GM12878 (cell line): ENCODE data around the gene PSMB5.

ENCODE experiments used
- ASH2L ChIP-seq: fragments of 300-600, 200-600 bp; sonication (generic); IDR thresholded peaks from 2 replicates; pipeline ENCODE4 v1.6.1; 2017; ENCODE audit warnings: low read depth, mild to moderate bottlenecking, borderline replicate concordance
- BCL11A ChIP-seq: IDR thresholded peaks from 2 replicates; pipeline ENCODE4 v1.6.1; 2011; ENCODE audit warnings: low read depth, low read length
- CREB1 ChIP-seq: IDR thresholded peaks from 2 replicates; pipeline ENCODE4 v1.6.1; 2012; ENCODE audit warnings: low read depth, mild to moderate bottlenecking, inconsistent platforms
- ELK1 ChIP-seq: IDR thresholded peaks from 2 replicates; pipeline ENCODE4 v1.6.1; 2012; ENCODE audit warnings: low read depth, low read length, improper control_type of control experiment
- EP300 ChIP-seq, 2 experiments: fragments of 150-350 bp in 1 of 2; IDR thresholded peaks; 2 replicates each; pipeline ENCODE4 v1.6.1; 2011 to 2012; ENCODE audit warnings: low read depth in 2 of 2, low read length in 2 of 2, borderline replicate concordance in 1 of 2, improper control_type of control experiment in 1 of 2, inconsistent platforms in 1 of 2; ENCODE audit not compliant: control insufficient read depth in 1 of 2
- LARP7 ChIP-seq: fragments of 450-650 bp; IDR thresholded peaks from 2 replicates; pipeline ENCODE4 v1.6.1; 2017; ENCODE audit warnings: mild to moderate bottlenecking
- POLR2A ChIP-seq: IDR thresholded peaks from 2 replicates; pipeline ENCODE4 v1.6.1; 2011; ENCODE audit warnings: low read depth, mild to moderate bottlenecking, low read length
- POLR2AphosphoS5 ChIP-seq: IDR thresholded peaks from 2 replicates; pipeline ENCODE4 v1.6.1; 2011; ENCODE audit warnings: mild to moderate bottlenecking, low read length, inconsistent platforms
- RFX5 ChIP-seq: IDR thresholded peaks from 2 replicates; pipeline ENCODE4 v1.6.1; 2011; ENCODE audit warnings: low read depth, low read length, improper control_type of control experiment
- SIN3A ChIP-seq: IDR thresholded peaks from 2 replicates; pipeline ENCODE4 v1.6.1; 2012; ENCODE audit warnings: low read depth, low read length, improper control_type of control experiment
- ZNF274 ChIP-seq: IDR thresholded peaks from one replicate; pipeline ENCODE4 v1.8.0; 2011; ENCODE audit not compliant: insufficient read length, insufficient read depth

- TF ChIP-seq ASH2L: no peak
- TF ChIP-seq EP300 (IDR thresholded peaks at IDR 0.05; ENCODE audit: borderline replicate concordance in 1 of 2, control insufficient read depth in 1 of 2, low read depth in 2 of 2, low read length in 2 of 2): no peak
- no peak for TF ChIP-seq LARP7
- TF ChIP-seq BCL11A: no peak
- no peak for TF ChIP-seq SIN3A
- no peak for TF ChIP-seq ZNF274
- no peak for TF ChIP-seq RFX5
- no peak for TF ChIP-seq POLR2AphosphoS5
- TF ChIP-seq CREB1: no peak
- TF ChIP-seq POLR2A: no peak
- no peak for TF ChIP-seq ELK1
Observed at GRCh38 chr14:22996768-22997654, 37.7 kb downstream of the PSMB5 start.
